ENCODE results near the gene CSNK1G2.

GRCh38 chr19:1980091-1980808 is 39.3 kb downstream of the CSNK1G2 start:
- TF ChIP-seq CTCF (IDR thresholded peaks at IDR 0.05; ENCODE audit: poor library complexity) (no peak), EZH2 (IDR thresholded peaks at IDR 0.05; ENCODE audit: borderline replicate concordance) (no peak), EZH2phosphoT487 (IDR thresholded peaks at IDR 0.05; ENCODE audit: low read depth, severe bottlenecking, unreplicated experiment) (no peak)

Data from hepatocyte (in vitro differentiated cells).